Muscle layer of colon (tissue), 2 donors: ENCODE measurements around the gene VNN1.
"Not testable (repeated sequence)": the region's sequence is repeated elsewhere in the genome, so short reads cannot be mapped to it uniquely, and the experiment has no call there.

Source experiments
- H3K27ac ChIP-seq: one replicate; pipeline ENCODE4 v1.7.0; 2013; ENCODE audit warnings: low read depth, mild to moderate bottlenecking, low read length, moderate library complexity
- H3K27me3 ChIP-seq, 2 donors: one replicate each; pipeline ENCODE4 v1.7.0; 2013; ENCODE audit warnings: low read length in 2 of 2, mild to moderate bottlenecking in 2 of 2; ENCODE audit not compliant: insufficient read depth in 2 of 2, control insufficient read depth in 1 of 2
- H3K36me3 ChIP-seq: one replicate; pipeline ENCODE4 v1.7.0; 2013; ENCODE audit warnings: mild to moderate bottlenecking, low read length; ENCODE audit not compliant: insufficient read depth
- H3K4me1 ChIP-seq: one replicate; pipeline ENCODE4 v1.7.0; 2013; ENCODE audit warnings: mild to moderate bottlenecking, low read length; ENCODE audit not compliant: insufficient read depth
- H3K4me3 ChIP-seq, 2 donors: one replicate each; pipeline ENCODE4 v1.7.0; 2013; ENCODE audit warnings: low read length in 2 of 2, low read depth in 1 of 2, mild to moderate bottlenecking in 1 of 2, moderate library complexity in 1 of 2
- H3K9ac ChIP-seq: one replicate; pipeline ENCODE4 v1.7.0; 2013; ENCODE audit warnings: low read length
- H3K9me3 ChIP-seq: one replicate; pipeline ENCODE4 v1.7.0; 2013; ENCODE audit warnings: mild to moderate bottlenecking, low read length
- donor health status: abdominal sarcoma.
- donor health status: Adenocarcinoma of cecum.

VNN1 gene

DNA sequence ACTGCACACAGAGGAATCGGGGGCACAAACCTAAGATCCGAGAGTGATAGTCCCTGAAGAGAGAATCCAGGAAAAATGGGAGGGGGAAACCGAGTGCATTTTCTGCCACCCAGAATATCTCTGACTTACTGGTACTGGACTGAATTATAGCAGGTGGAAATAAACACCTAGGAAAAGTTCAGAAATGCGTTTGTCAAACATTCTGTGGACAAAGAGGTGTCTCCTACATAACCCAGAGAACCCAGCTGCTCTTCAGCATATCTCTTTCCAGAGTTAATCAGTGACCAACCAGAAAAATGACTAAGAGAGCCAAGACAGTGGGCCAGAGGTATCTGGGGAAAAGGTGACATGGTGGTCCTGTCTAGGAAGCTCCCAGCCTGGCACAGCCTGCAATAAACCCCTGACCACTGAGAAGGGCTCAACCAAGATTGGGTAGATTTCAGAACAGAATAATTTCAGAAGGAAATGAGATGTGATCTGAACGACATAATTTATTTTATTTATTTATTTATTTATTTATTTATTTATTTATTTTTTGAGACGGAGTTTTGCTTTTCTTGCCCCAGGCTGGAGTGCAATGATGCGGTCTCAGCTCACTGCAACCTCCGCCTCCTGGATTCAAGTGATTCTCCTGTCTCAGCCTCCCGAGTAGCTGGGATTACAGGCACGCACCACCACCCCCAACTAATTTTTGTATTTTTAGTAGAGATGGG lies 6.0 kb upstream of the VNN1 start:
- Histone ChIP-seq H3K9me3 (no peaks in the 10 kb centered on the region), H3K27me3 (no peaks in the 10 kb centered on the region), H3K4me1 (no peaks in the 10 kb centered on the region), H3K27ac (no peak overlapping the region), H3K36me3 (no peaks in the 10 kb centered on the region), H3K4me3 (no peak overlapping the region), H3K9ac (no peak overlapping the region)

GRCh38 chr6:132715881-132716637 lies 2.2 kb upstream of the VNN1 start:
- Histone ChIP-seq H3K27ac (no peak overlapping the region), H3K36me3 (no peaks in the 10 kb centered on the region), H3K4me1 (no peaks in the 10 kb centered on the region), H3K4me3 (no peak overlapping the region), H3K9me3 (no peaks in the 10 kb centered on the region), H3K9ac (no peak overlapping the region), H3K27me3 (no peaks in the 10 kb centered on the region)

- no peaks in the 10 kb centered on the region for H3K27me3 ChIP-seq
- no peak overlapping the region for H3K9ac ChIP-seq
- no peaks in the 10 kb centered on the region for H3K4me1 ChIP-seq
- no peaks in the 10 kb centered on the region for H3K9me3 ChIP-seq
- no peak overlapping the region for H3K27ac ChIP-seq
- H3K36me3 ChIP-seq, result no peaks in the 10 kb centered on the region
- no peak overlapping the region for H3K4me3 ChIP-seq
Measured at GRCh38 chr6:132715204-132715603, 1.3 kb upstream of the VNN1 start.

GRCh38 chr6:132714160-132714559 lies 305 bp upstream of the VNN1 start:
- no peaks in the 10 kb centered on the region for H3K4me1 ChIP-seq
- no peak overlapping the region for H3K27ac ChIP-seq
- no peaks in the 10 kb centered on the region for H3K9me3 ChIP-seq
- H3K9ac ChIP-seq, result no peak overlapping the region
- H3K36me3 ChIP-seq, result no peaks in the 10 kb centered on the region
- no peak overlapping the region for H3K4me3 ChIP-seq
- no peaks in the 10 kb centered on the region for H3K27me3 ChIP-seq

DNA sequence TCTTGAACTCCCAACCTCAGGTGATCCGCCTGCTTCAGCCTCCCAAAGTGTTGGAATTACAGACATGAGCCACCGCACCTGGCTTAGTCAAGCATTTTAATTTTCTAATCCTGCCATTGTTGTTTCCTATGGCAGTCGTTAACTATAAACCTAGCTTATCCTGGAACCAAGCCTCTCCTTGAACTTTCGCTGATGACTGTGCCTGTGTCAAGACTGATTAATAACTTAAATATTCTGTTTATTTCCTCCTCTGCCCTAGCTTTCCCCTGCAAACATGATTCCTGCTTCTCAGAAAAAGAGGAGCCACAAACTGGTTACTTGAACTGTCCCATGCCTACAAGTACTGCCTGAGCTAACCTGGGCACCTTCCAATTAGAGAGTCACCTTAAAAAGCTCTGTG lies 1.5 kb downstream of the VNN1 start:
- Histone ChIP-seq H3K36me3 (no peaks in the 10 kb centered on the region), H3K4me3 (no peak overlapping the region), H3K9ac (no peak overlapping the region), H3K9me3 (no peaks in the 10 kb centered on the region), H3K4me1 (no peaks in the 10 kb centered on the region), H3K27ac (no peak overlapping the region), H3K27me3 (no peaks in the 10 kb centered on the region)

DNA sequence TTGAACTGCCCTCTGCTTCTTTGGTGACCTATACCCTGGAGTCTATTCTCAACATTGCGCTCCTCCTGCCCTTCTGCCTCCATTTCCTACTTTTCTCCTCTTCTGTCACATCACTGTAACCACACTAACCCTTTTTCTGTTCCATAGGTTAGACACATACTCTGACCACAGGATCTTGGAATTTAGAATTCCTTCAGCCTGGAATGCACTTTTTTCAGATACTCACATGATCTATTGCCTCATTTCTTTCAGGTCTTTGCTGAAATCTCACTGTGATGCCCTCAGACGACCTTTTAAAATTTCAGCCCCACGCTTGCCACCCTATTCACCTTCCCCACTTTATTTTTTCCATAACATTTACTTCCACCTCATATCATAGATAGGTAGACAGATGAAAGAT lies 5.1 kb downstream of the VNN1 start:
- Histone ChIP-seq H3K4me3 (no peak overlapping the region), H3K4me1 (no peaks in the 10 kb centered on the region), H3K9me3 (no peaks in the 10 kb centered on the region), H3K27ac (no peak overlapping the region), H3K27me3 (no peaks in the 10 kb centered on the region), H3K36me3 (no peaks in the 10 kb centered on the region), H3K9ac (no peak overlapping the region)

GRCh38 chr6:132708002-132708401 lies 5.9 kb downstream of the VNN1 start:
- Histone ChIP-seq H3K27ac (no peak overlapping the region), H3K36me3 (no peaks in the 10 kb centered on the region), H3K27me3 (no peaks in the 10 kb centered on the region), H3K9ac (no peak overlapping the region), H3K9me3 (no peaks in the 10 kb centered on the region), H3K4me3 (no peak overlapping the region), H3K4me1 (no peaks in the 10 kb centered on the region)

DNA sequence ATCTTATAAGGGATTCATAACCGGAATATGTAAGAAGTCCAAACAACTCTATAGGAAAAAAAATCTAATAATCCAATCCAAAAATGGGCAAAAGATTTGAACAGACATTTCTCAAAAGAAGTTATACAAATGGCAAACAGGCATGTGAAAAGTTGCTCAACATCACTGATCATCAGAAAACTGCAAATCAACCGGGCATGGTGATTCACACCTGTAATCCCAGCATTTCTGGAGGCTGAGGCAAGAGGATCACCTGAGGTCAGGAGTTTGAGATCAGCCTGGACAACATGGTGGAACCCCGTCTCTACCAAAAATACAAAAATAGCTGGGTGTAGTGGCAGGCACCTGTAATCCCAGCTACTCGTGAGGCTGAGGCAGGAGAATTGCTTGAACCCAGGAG lies 7.1 kb downstream of the VNN1 start:
- not testable (repeated sequence) for H3K9ac ChIP-seq, H3K27me3 ChIP-seq, H3K4me3 ChIP-seq, H3K27ac ChIP-seq, H3K9me3 ChIP-seq, H3K4me1 ChIP-seq, H3K36me3 ChIP-seq

GRCh38 chr6:132703936-132704335 lies 9.9 kb downstream of the VNN1 start:
- no peak overlapping the region for H3K9ac ChIP-seq
- H3K9me3 ChIP-seq, result no peaks in the 10 kb centered on the region
- H3K4me1 ChIP-seq, result no peaks in the 10 kb centered on the region
- no peaks in the 10 kb centered on the region for H3K27me3 ChIP-seq
- H3K36me3 ChIP-seq, result no peaks in the 10 kb centered on the region
- no peak overlapping the region for H3K27ac ChIP-seq
- no peak overlapping the region for H3K4me3 ChIP-seq

DNA sequence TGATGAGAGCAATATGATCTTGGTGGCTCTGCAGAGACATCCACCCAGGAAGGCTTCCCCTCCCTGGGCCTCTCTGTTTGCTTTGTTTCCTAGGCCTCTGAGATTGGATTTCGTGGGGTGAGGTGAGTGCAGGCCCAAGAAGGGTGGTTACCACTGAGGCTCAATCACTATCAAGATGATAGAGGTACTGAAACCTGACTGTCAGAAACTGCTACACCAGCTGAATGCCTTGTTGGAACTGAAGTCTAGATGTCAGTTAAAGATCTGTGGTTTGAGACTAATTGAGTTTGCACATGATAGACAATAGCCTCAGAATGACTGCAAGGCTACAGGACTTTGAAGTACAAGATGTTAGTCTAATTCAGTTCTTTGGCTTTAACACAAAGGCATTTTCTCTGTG lies 15.2 kb downstream of the VNN1 start:
- no peaks in the 10 kb centered on the region for H3K9me3 ChIP-seq
- H3K9ac ChIP-seq, result no peak overlapping the region
- H3K36me3 ChIP-seq, result no peaks in the 10 kb centered on the region
- H3K27ac ChIP-seq, result no peak overlapping the region
- no peaks in the 10 kb centered on the region for H3K4me1 ChIP-seq
- no peaks in the 10 kb centered on the region for H3K27me3 ChIP-seq
- no peak overlapping the region for H3K4me3 ChIP-seq

DNA sequence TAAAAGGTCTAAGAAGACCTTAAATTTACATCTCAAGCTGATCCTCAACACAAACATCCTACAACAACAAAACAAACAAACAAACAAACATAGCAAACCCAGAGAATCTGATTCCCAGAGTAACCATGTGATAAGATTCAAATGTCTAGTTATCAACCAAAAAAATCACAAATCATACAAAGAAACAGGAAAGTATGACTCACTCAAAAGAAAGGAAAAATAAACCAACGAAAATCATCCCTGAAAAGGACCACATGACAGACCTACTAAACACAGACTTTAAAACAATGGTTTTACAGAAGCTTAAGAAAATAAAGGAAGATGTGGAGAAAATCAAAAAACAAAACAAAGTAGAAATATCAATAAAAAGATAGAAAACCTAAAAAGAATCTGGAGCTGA lies 18.1 kb downstream of the VNN1 start:
- Histone ChIP-seq H3K36me3 (no peaks in the 10 kb centered on the region), H3K9ac (no peak overlapping the region), H3K4me1 (no peaks in the 10 kb centered on the region), H3K27me3 (no peaks in the 10 kb centered on the region), H3K9me3 (no peaks in the 10 kb centered on the region), H3K4me3 (no peak overlapping the region), H3K27ac (no peak overlapping the region)

DNA sequence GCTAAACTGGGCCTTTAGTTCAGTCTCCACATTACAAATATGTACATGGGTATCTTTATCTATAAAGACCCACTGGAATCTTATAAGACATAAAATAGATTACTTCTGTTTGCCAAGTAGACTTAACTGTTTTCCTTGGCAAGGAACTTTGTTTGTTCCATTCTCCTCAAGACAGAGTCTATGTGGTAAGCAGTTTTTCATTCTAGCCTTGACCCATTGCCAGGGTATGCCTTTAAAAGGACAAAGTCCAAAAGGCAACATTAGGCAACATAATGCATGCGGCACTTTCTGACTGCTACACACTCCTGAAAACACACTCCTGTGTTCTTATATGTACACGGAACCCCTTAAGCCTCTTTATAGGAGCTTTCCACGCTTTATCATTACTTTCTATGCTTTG lies 20.4 kb downstream of the VNN1 start:
- Histone ChIP-seq H3K27ac (no peak overlapping the region), H3K36me3 (no peaks in the 10 kb centered on the region), H3K9me3 (no peaks in the 10 kb centered on the region)

More for the DNA sequence above, 20.4 kb downstream of the VNN1 start:
- H3K27me3 ChIP-seq, result no peaks in the 10 kb centered on the region
- no peak overlapping the region for H3K4me3 ChIP-seq
- no peaks in the 10 kb centered on the region for H3K4me1 ChIP-seq
- no peak overlapping the region for H3K9ac ChIP-seq
